Inferior parietal cortex (tissue), 1 donor: Measurements from ENCODE around the gene PNLIPRP2.

Source experiments
- DNase-seq: peaks from one replicate; pipeline ENCODE4 v3.0.0-alpha.2; 2016; ENCODE audit errors: extremely low spot score

PNLIPRP2 gene

GRCh38 chr10:116620423-116621400, at the start of gene PNLIPRP2:
Gene PNLIPRP2 (plus strand): TSS chr10:116620953.
- no peak for DNase-seq

DNA sequence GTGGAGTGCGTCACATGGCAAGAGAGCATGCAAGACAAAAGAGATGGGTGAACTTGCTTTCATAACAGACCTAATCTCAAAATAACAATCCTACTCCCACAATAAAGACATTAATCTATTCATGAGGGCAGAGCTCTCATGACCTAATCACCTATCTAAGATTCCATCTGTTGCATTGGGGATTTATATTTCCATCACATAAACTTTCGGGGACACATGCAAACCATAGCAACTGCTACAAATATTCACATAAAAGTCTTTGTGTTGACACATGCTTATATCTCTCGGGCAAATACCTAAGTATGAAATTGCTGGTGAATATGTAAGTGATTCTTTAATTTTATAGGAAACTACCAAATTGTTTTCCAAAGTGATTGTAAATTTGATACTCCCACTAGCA, 46.0 kb upstream of the PNLIPRP2 start:
- no peak for DNase-seq

DNA sequence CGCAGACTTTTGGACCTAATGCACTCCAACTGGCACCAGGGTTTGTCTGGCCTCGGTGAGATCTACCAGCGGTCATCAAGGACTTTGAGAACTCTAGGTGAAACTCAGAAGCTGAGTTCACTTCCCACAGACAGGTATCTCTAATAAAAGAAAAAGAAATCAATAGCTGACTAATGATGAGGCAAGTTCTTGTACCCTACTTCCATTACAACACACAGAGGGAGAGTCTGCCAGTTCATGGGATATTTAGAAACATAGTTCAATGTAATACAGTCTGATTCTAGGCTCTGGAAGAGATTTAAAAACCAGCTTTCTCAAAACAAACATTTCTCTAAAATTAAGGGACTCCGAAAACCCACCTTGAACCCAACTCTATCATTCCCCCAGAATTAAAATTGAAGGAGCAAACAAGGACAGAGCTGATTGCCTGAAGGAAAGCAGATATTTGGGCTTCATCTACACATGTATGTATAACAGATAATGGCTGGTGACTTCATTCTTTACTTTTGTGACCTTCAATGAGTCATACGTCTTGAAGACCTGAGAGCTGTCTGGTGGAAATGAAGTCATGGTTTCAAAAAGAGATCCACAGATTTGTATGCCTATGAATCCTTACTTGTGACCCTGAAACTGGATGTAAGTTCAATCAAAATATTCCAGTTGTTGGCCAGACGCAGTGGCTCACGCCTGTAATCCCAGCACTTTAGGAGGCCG, 32.7 kb upstream of the PNLIPRP2 start:
- DNase-seq = no peak

- DNase-seq = no peak
Observed at GRCh38 chr10:116588995-116589394, 31.8 kb upstream of the PNLIPRP2 start.

GRCh38 chr10:116589926-116590325, 30.8 kb upstream of the PNLIPRP2 start:
- no peak for DNase-seq

GRCh38 chr10:116590590-116591444, 29.9 kb upstream of the PNLIPRP2 start, which contains the start of gene PNLIPRP1:
Gene PNLIPRP1 (plus strand): TSS chr10:116590959. CDS start chr10:116591130, 171 bp downstream.
- no peak for DNase-seq

- no peak for DNase-seq
Observed at GRCh38 chr10:116593139-116593740, 27.5 kb upstream of the PNLIPRP2 start.

DNA sequence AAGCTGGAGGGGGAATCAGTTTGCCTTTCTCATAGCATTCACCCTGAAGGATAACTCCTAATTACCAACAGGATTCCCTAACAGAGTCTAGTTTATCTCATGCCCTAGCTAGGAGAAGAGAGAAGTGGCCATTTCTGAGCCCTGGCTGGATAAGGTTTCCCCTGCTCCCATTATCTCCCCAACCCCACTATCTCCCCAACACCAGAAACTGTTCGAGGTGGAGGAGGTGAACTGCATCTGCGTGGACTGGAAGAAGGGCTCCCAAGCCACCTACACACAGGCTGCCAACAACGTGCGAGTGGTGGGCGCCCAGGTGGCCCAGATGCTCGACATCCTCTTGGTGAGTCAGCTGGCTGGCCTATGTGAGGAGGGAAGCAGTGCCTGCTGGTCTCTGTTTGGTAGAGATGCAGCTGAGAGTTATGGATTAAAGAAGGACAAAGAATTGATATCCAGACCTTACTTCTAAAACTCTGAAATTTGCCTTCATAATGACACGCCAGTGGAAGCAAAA, 26.2 kb upstream of the PNLIPRP2 start:
- no peak for DNase-seq

- no peak for DNase-seq
Observed at GRCh38 chr10:116596062-116596461, 24.7 kb upstream of the PNLIPRP2 start.

- no peak for DNase-seq
Observed at GRCh38 chr10:116597543-116597942, 23.2 kb upstream of the PNLIPRP2 start.

DNA sequence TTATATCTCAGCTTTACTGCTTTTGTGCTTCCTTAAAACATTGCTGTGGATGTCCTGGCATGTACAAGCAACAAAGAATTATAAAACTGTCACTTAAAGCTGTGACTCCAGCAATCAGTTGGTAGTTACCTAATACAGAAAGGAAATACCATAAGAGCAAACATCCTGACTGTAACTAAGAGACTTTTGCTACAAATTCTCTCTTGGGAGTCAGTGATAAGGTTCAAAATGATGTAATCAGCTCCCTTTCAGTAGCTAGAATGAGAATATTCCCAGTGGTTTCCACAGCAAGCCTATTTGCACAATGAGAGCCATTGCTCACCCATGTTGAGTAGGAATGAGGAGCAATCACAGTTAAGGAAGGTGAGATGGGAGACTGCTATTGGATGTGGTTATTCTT, 22.4 kb upstream of the PNLIPRP2 start:
- no peak for DNase-seq

DNA sequence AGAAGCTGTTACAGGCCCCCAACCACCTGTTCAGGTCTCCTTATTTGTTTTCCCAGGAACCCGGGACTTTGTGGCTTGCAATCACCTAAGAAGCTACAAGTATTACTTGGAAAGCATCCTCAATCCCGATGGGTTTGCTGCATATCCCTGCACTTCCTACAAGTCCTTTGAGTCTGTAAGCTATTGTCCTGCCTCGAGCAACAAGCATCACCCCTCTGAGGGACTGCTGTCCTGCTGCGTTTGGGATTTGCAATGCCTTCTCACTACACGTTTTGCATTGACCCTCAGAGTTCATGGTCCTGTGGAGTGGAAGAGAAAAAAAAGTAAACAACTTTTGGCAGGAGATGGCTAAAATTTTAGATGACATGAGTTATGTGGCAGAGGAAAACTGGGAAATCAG, 20.8 kb upstream of the PNLIPRP2 start:
- DNase-seq = no peak

- no peak for DNase-seq
Observed at GRCh38 chr10:116602648-116603400, 17.9 kb upstream of the PNLIPRP2 start.

DNA sequence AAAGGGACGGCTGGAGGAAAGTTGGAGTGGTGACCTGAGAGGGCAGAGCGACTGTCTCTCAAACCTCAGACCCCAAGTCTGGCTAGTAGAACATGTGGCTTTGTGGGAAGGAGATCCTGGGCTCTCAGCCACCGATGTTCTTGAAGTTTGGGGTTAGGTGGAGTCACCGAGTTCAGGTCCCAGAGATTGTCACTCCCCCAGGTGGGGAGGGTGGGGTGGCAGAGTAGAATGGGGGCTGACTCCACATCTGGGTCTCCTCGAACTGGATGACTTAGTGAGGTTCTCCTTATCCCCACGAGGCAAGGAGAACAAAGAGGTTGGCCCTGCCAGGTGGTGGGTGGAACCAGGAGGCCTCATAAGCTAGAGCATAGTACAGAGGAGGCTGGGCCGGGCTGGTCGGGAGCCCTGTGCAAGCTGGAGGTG, 14.7 kb upstream of the PNLIPRP2 start:
- DNase-seq = no peak

- DNase-seq = no peak
Observed at GRCh38 chr10:116607336-116607735, 13.4 kb upstream of the PNLIPRP2 start.

DNA sequence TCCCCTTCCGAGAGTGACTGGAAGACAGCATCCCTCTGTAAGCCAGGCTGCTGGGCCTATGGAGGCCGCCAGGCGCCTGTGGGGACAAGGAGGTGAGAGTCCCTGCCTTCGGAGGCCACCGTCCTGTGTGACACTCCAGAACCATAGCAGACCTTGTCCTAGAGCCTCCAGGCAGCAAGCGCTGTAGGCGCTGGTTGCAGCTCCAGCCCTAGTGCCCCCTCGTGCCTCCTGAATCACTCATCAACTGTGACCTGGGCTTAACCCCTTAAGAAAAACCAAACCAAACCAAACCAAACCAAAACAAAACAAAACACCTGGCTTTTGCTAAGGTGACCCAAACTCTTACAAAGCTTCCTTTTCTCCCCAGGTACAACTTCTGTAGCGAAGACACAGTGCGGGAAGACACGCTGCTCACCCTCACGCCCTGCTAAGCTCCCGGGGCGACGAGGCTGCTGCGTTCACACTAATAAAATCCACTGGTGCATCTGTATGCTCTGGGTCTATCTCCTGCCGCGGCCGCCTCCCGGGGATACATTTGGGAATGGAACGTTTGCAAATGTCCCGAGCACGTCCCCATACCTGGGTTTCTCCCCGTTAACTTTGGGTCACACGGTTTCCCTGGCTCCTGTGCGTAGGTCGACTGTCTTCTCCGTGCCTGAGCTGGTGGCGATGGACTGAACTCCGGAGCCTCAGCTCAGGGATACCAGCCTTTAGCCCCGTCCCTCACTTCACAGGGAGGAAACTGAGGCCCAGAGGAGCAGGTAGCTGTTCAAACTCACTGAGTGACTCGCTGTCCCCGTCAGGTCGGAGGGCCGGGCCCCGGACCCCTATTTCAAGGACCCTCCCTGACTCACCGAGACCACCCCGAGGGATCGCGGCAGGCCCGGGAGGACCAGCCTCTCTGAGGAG, 11.8 kb upstream of the PNLIPRP2 start:
- DNase-seq = no peak

GRCh38 chr10:116610443-116611152, 10.2 kb upstream of the PNLIPRP2 start:
- no peak for DNase-seq

DNA sequence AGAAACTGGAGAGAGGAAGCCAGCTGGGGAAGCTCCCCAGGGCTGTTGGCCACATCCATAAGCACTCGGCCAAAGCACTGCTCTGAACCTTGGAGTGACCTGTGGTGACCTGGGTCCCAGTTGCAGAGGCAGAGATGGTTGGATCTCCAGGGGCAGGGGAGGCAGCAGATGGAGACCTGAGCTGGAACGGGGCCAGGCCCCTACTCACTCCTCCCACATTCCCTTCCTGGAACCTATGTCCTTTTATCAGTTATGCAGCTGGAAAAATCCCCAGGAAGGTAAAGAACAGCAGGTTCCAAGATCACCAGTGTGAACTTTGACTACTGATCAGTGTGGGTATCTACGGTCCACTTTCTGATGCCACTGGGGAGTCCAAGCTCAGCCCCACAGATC, 9.6 kb upstream of the PNLIPRP2 start:
- no peak for DNase-seq
